Measurements from ENCODE around the gene SLC7A5. TPM values are rescaled to one million over a fixed set of nuclear protein-coding genes. Genes with fewer than 3 reads are reported as not detected.

The SLC7A5 gene
- total RNA-seq, 4 donors from 2014 or later: 3.1 to 10.4 (median 6.0) TPM

GRCh38 chr16:87832741-87833502, 36.4 kb downstream of the SLC7A5 start:
- 90 to 100% methylated on average over 1 to 2 of the region's 34 CpGs for WGBS, 2 donors (ENCODE audit: low coverage in 1 of 2)
- Histone ChIP-seq H3K27ac (no peak overlapping the region), H3K9me3 (no peaks in the 10 kb centered on the region), H3K4me3 (no peak overlapping the region), H3K27me3 (no peaks in the 10 kb centered on the region), H3K36me3 (peaks cover 0 to 70% of the 10 kb centered on the region in 2 donors), H3K4me1 (peaks cover 0 to 10% (median 0%) of the 10 kb centered on the region in 3 donors)
- TF ChIP-seq POLR2AphosphoS5 (IDR thresholded peaks at IDR 0.05) (no peak), POLR2A (IDR thresholded peaks at IDR 0.05) (no peak), EP300 (IDR thresholded peaks at IDR 0.05) (no peak), CTCF (IDR thresholded peaks at IDR 0.05) (no peak)
- no peak for ATAC-seq

- H3K4me1 ChIP-seq: peaks cover 0 to 10% (median 0%) of the 10 kb centered on the region in 3 donors
- 80% methylated on average over 1 of the region's 6 CpGs; no CpG with 5 or more reads in 1 of the 2 donors for WGBS, 2 donors (ENCODE audit: low coverage in 1 of 2)
- H3K36me3 ChIP-seq: peaks cover 0 to 62% of the 10 kb centered on the region in 2 donors
- H3K27me3 ChIP-seq: no peaks in the 10 kb centered on the region
- no peak overlapping the region for H3K4me3 ChIP-seq
- no peak overlapping the region for H3K27ac ChIP-seq
- TF ChIP-seq CTCF (IDR thresholded peaks at IDR 0.05) (no peak), POLR2AphosphoS5 (IDR thresholded peaks at IDR 0.05) (no peak), POLR2A (IDR thresholded peaks at IDR 0.05) (no peak), EP300 (IDR thresholded peaks at IDR 0.05) (no peak)
- no peak for ATAC-seq
- H3K9me3 ChIP-seq: no peaks in the 10 kb centered on the region
Observed at GRCh38 chr16:87832137-87832527, 37.2 kb downstream of the SLC7A5 start.

- H3K4me3 ChIP-seq: no peak overlapping the region
- WGBS, 2 donors (ENCODE audit: low coverage in 1 of 2): 100% methylated on average over 3 of the region's 31 CpGs; no CpG with 5 or more reads in 1 of the 2 donors
- H3K27me3 ChIP-seq: no peaks in the 10 kb centered on the region
- no peak for TF ChIP-seq CTCF (IDR thresholded peaks at IDR 0.05)
- no peak for TF ChIP-seq POLR2AphosphoS5 (IDR thresholded peaks at IDR 0.05)
- no peak for TF ChIP-seq POLR2A (IDR thresholded peaks at IDR 0.05)
- TF ChIP-seq EP300 (IDR thresholded peaks at IDR 0.05): no peak
- no peak overlapping the region for H3K27ac ChIP-seq
- H3K9me3 ChIP-seq: no peaks in the 10 kb centered on the region
- H3K36me3 ChIP-seq: peaks cover 0 to 56% of the 10 kb centered on the region in 2 donors
- H3K4me1 ChIP-seq: peaks cover 0 to 10% (median 0%) of the 10 kb centered on the region in 3 donors
- no peak for ATAC-seq
Observed at GRCh38 chr16:87831421-87832136, 37.7 kb downstream of the SLC7A5 start.

- Histone ChIP-seq H3K4me3 (no peak overlapping the region), H3K27ac (no peak overlapping the region), H3K9me3 (no peaks in the 10 kb centered on the region), H3K36me3 (peaks cover 0 to 49% of the 10 kb centered on the region in 2 donors), H3K4me1 (peaks cover 0 to 10% (median 0%) of the 10 kb centered on the region in 3 donors), H3K27me3 (no peaks in the 10 kb centered on the region)
- TF ChIP-seq POLR2AphosphoS5 (IDR thresholded peaks at IDR 0.05) (no peak), CTCF (IDR thresholded peaks at IDR 0.05) (no peak), POLR2A (IDR thresholded peaks at IDR 0.05) (no peak), EP300 (IDR thresholded peaks at IDR 0.05) (no peak)
- ATAC-seq: no peak
- 91% methylated on average over 5 of the region's 37 CpGs; no CpG with 5 or more reads in 1 of the 2 donors for WGBS, 2 donors (ENCODE audit: low coverage in 1 of 2)
Observed at GRCh38 chr16:87830673-87831420, 38.5 kb downstream of the SLC7A5 start.
